ENCODE results near the gene ELFN1.

DNA sequence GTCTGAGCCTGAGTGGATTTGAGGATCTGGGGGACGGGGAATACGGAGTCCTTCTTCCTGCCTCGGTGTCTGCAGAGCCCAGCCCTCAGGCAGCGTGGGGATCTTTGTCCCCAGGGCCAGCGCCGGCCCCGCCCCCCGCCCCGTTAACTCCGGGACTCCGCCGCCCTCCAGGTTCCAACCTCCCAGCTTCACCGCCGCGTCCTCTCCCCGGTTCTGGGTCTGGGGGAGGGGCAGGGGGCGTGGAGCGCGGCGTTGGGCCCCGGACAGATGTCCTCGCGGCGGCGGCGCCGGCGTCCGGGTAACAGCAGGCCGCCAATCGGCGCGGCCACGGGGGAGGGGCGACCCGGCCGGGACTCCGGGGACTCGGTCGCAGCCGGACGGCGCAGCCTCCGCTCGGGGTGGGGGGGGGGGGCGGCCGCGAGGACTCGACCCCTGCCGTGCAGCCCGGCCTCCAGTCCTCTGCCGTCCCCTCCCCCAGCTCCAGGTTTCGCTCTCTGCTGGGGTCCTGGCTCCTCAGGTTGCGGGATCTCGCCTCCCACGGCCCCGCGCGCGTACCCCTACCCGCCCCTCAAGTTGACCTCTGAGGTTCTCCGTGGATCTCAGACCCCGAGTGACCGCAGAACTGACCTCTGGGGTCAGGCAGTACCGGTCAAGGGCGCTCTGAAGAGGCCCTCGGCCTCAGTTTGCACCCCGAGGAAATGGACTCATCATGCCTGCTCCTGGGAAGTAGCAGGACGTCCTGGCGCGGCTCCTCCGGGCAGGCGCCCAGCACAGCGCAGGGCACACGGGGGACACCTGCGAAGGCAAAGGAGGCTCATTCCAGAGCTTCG is 2.3 kb upstream of the ELFN1 start:
- no peak for TF ChIP-seq POLR2A (IDR thresholded peaks at IDR 0.05; ENCODE audit: low read depth, low read length)
- TF ChIP-seq POLR2AphosphoS5 (IDR thresholded peaks at IDR 0.05; ENCODE audit: low read depth, low read length) = no peak
